Measurements from ENCODE around the gene IL13.
"Not testable (repeated sequence)": the region's sequence is repeated elsewhere in the genome, so short reads cannot be mapped to it uniquely, and the experiment has no call there.

The IL13 gene

GRCh38 chr5:132691755-132692631 lies 34.0 kb downstream of the IL13 start:
- not testable (repeated sequence) for DNase-seq

GRCh38 chr5:132692632-132692967 lies 34.6 kb downstream of the IL13 start:
- no peak for DNase-seq

GRCh38 chr5:132695956-132696355 lies 38.0 kb downstream of the IL13 start:
- no peak for DNase-seq

- no peak for DNase-seq
These were observed 46.9 kb downstream of the IL13 start for GRCh38 chr5:132704875-132705274.

- DNase-seq = no peak
These were observed 50.7 kb downstream of the IL13 start for GRCh38 chr5:132708645-132709044.
